CD4-positive, alpha-beta T cell treated with Interleukin-17A for 4 hours (primary cell): ENCODE data around the gene SGCD.
"Not testable (repeated sequence)": the region's sequence is repeated elsewhere in the genome, so short reads cannot be mapped to it uniquely, and the experiment has no call there.

Source experiments
- DNase-seq: peaks from one replicate; pipeline ENCODE4 v3.0.0-alpha.2; 2020; ENCODE audit warnings: mixed read lengths

Gene SGCD

GRCh38 chr5:156587012-156587411 is 260.0 kb downstream of the SGCD start:
- no peak for DNase-seq

GRCh38 chr5:156588306-156588705 is 261.3 kb downstream of the SGCD start:
- no peak for DNase-seq

- DNase-seq = no peak
Observed at GRCh38 chr5:156589104-156589945, 262.4 kb downstream of the SGCD start.

- DNase-seq = no peak
Observed at GRCh38 chr5:156589946-156590216, 262.9 kb downstream of the SGCD start.

- no peak for DNase-seq
Observed at GRCh38 chr5:156590978-156591377, 264.0 kb downstream of the SGCD start.

GRCh38 chr5:156591631-156592030 is 264.7 kb downstream of the SGCD start:
- no peak for DNase-seq

GRCh38 chr5:156593546-156593945 is 266.6 kb downstream of the SGCD start:
- no peak for DNase-seq

GRCh38 chr5:156594406-156594805 is 267.4 kb downstream of the SGCD start:
- DNase-seq = no peak

- DNase-seq = no peak
Observed at GRCh38 chr5:156595132-156595787, 268.3 kb downstream of the SGCD start.

- DNase-seq = no peak
Observed at GRCh38 chr5:156597276-156597675, 270.3 kb downstream of the SGCD start.

- DNase-seq = no peak
Observed at GRCh38 chr5:156598964-156599363, 272.0 kb downstream of the SGCD start.

GRCh38 chr5:156610582-156610981 is 283.6 kb downstream of the SGCD start:
- not testable (repeated sequence) for DNase-seq

GRCh38 chr5:156615901-156616300 is 288.9 kb downstream of the SGCD start:
- DNase-seq = no peak

- DNase-seq = no peak
Observed at GRCh38 chr5:156617426-156617825, 290.5 kb downstream of the SGCD start.

GRCh38 chr5:156618601-156619000 is 291.6 kb downstream of the SGCD start:
- no peak for DNase-seq

GRCh38 chr5:156621719-156622118 is 294.8 kb downstream of the SGCD start:
- DNase-seq = no peak

- DNase-seq = no peak
Observed at GRCh38 chr5:156623381-156624040, 296.5 kb downstream of the SGCD start.

- DNase-seq = no peak
Observed at GRCh38 chr5:156624686-156625085, 297.7 kb downstream of the SGCD start.

- DNase-seq = no peak
Observed at GRCh38 chr5:156628421-156628820, 301.5 kb downstream of the SGCD start.

GRCh38 chr5:156631005-156631404 is 304.0 kb downstream of the SGCD start:
- no peak for DNase-seq

- DNase-seq = no peak
Observed at GRCh38 chr5:156634301-156634700, 307.3 kb downstream of the SGCD start.

- no peak for DNase-seq
Observed at GRCh38 chr5:156640691-156641241, 313.8 kb downstream of the SGCD start.

GRCh38 chr5:156641686-156642085 is 314.7 kb downstream of the SGCD start:
- no peak for DNase-seq

GRCh38 chr5:156647034-156647451 is 320.1 kb downstream of the SGCD start:
- DNase-seq = no peak
